Caco-2 (cell line): ENCODE results near the gene TSC22D4. TPM values are rescaled to one million over a fixed set of nuclear protein-coding genes. Genes with fewer than 3 reads are reported as not detected.

Source experiments
- BruUV-seq: library from RNA; stranded (reverse); fragments of 400-500 nt; replicated peaks from 2 replicates; lab custom pipeline; 2021; lab: Mats Ljungman, UMichigan
- CTCF ChIA-PET: fragments of 300-600 bp; sonication (Branson Sonifier 250); formaldehyde crosslinking; loops from one replicate; lab custom pipeline; 2022; ENCODE audit warnings: antibody characterized with exemption; lab: Charles Lee
- POLR2A ChIA-PET: fragments of 300-600 bp; sonication (Branson Sonifier 250); formaldehyde crosslinking; loops from one replicate; lab custom pipeline; 2022; ENCODE audit warnings: antibody characterized with exemption; lab: Charles Lee
- DNase-seq, 2 experiments: peaks; one replicate each; pipeline versions ENCODE4 v3.0.0 to v3.0.0-alpha.2; 2020 to 2022
- H3K27me3 ChIP-seq: replicated peaks from 2 replicates; pipeline ENCODE4 v1.6.0; 2011; ENCODE audit warnings: low read length; ENCODE audit not compliant: control insufficient read depth, insufficient read depth
- H3K36me3 ChIP-seq: 2 replicates; pipeline ENCODE4 v1.5.1; 2011; ENCODE audit warnings: low read length; ENCODE audit not compliant: control insufficient read depth, insufficient read depth
- H3K4me1 ChIP-seq: fragments of 250-450 bp; sonication (Bioruptor Pico); 2 replicates; pipeline ENCODE4 v1.5.1; 2020; ENCODE audit warnings: mild to moderate bottlenecking
- H3K4me3 ChIP-seq: 2 replicates; pipeline ENCODE4 v1.5.1; 2011; ENCODE audit warnings: low read depth, mild to moderate bottlenecking, control low read depth, low read length
- H3K9me3 ChIP-seq: fragments of 250-450 bp; sonication (Bioruptor Pico); 2 replicates; pipeline ENCODE4 v1.5.1; 2020; ENCODE audit warnings: mild to moderate bottlenecking, moderate library complexity
- H3K27ac Mint-ChIP-seq: one replicate; pipeline ENCODE4 v1.8.0; 2022; ENCODE audit warnings: mixed read lengths; ENCODE audit not compliant: unreplicated experiment
- H3K27me3 Mint-ChIP-seq: one replicate; pipeline ENCODE4 v1.8.0; 2022; ENCODE audit warnings: mixed read lengths; ENCODE audit not compliant: insufficient read depth, unreplicated experiment
- H3K36me3 Mint-ChIP-seq: one replicate; pipeline ENCODE4 v1.8.0; 2022; ENCODE audit warnings: mild to moderate bottlenecking, mixed read lengths; ENCODE audit not compliant: insufficient read depth, unreplicated experiment
- H3K4me1 Mint-ChIP-seq: one replicate; pipeline ENCODE4 v1.8.0; 2022; ENCODE audit warnings: low read depth, mixed read lengths; ENCODE audit not compliant: unreplicated experiment
- H3K4me3 Mint-ChIP-seq: one replicate; pipeline ENCODE4 v1.8.0; 2022; ENCODE audit warnings: mild to moderate bottlenecking, moderate library complexity, mixed read lengths; ENCODE audit not compliant: unreplicated experiment
- H3K9me3 Mint-ChIP-seq: one replicate; pipeline ENCODE4 v1.8.0; 2022; ENCODE audit warnings: mixed read lengths; ENCODE audit not compliant: unreplicated experiment
- intact Hi-C: fragments of 100-400 bp; cut with micrococcal nuclease; formaldehyde crosslinking; loops from one replicate; pipeline ENCODE4 v1.10.0; 2022; ENCODE audit not compliant: unreplicated experiment
- total RNA-seq: library from RNA; stranded (reverse); gene quantifications from 2 replicates; pipeline ENCODE4 v1.2.3, GENCODE V29; 2022
- TF ChIP-seq, protein P1 (sequence below), 2 experiments: fragments of 200-600 bp in 1 of 2; IDR thresholded peaks; 1 replicate in 1 of 2; 2 replicates in 1 of 2; pipeline versions ENCODE4 v1.5.1 to v1.8.0; 2011 to 2022; ENCODE audit warnings: antibody characterized with exemption in 1 of 2, control low read depth in 1 of 2, inconsistent platforms in 1 of 2, low read depth in 1 of 2, low read length in 1 of 2, mild to moderate bottlenecking in 1 of 2, moderate library complexity in 1 of 2; ENCODE audit not compliant: insufficient read depth in 1 of 2, severe bottlenecking in 1 of 2, unreplicated experiment in 1 of 2

Gene TSC22D4
- total RNA-seq, 1 experiment from 2014 or later: 27.2 TPM

DNA sequence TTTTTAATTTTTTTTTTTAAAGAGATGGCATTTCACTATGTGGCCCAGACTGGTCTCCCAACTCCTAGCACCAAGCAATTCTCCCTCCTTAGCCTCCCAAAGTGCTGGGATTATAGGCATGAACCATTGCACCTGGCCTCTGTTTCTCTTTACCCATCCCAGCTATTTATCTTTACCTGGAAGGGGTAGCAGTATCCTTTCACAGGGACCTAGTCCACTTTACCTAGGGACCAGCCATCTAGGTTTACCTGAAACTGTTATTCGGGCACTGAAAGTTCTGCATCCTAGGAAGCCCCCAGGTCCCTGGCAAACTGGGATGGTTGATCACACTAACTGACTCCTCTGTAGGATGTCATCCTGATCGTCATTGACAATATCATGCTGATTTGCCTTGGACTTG, 38.3 kb upstream of the TSC22D4 start:
- Mint-ChIP-seq H3K27ac (no peak overlapping the region), H3K4me1 (no peaks in the 10 kb centered on the region), H3K27me3 (no peaks in the 10 kb centered on the region), H3K9me3 (no peaks in the 10 kb centered on the region), H3K36me3 (no peaks in the 10 kb centered on the region), H3K4me3 (no peak overlapping the region)
- CTCF ChIA-PET: no interaction called here
- no TSS peak for BruUV-seq
- no peak overlapping the region for H3K4me3 ChIP-seq
- POLR2A ChIA-PET: no interaction called here
- DNase-seq: no peak
- H3K27me3 ChIP-seq: no peaks in the 10 kb centered on the region
- H3K9me3 ChIP-seq: no peaks in the 10 kb centered on the region
- peaks cover 6% of the 10 kb centered on the region for H3K4me1 ChIP-seq
- TF ChIP-seq, protein P1, sequence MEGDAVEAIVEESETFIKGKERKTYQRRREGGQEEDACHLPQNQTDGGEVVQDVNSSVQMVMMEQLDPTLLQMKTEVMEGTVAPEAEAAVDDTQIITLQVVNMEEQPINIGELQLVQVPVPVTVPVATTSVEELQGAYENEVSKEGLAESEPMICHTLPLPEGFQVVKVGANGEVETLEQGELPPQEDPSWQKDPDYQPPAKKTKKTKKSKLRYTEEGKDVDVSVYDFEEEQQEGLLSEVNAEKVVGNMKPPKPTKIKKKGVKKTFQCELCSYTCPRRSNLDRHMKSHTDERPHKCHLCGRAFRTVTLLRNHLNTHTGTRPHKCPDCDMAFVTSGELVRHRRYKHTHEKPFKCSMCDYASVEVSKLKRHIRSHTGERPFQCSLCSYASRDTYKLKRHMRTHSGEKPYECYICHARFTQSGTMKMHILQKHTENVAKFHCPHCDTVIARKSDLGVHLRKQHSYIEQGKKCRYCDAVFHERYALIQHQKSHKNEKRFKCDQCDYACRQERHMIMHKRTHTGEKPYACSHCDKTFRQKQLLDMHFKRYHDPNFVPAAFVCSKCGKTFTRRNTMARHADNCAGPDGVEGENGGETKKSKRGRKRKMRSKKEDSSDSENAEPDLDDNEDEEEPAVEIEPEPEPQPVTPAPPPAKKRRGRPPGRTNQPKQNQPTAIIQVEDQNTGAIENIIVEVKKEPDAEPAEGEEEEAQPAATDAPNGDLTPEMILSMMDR (IDR thresholded peaks at IDR 0.05; ENCODE audit: insufficient read depth in 1 of 2, low read depth in 1 of 2, low read length in 1 of 2, severe bottlenecking in 1 of 2, unreplicated experiment in 1 of 2): no peak
- intact Hi-C loops: no loop called here
- no peaks in the 10 kb centered on the region for H3K36me3 ChIP-seq

DNA sequence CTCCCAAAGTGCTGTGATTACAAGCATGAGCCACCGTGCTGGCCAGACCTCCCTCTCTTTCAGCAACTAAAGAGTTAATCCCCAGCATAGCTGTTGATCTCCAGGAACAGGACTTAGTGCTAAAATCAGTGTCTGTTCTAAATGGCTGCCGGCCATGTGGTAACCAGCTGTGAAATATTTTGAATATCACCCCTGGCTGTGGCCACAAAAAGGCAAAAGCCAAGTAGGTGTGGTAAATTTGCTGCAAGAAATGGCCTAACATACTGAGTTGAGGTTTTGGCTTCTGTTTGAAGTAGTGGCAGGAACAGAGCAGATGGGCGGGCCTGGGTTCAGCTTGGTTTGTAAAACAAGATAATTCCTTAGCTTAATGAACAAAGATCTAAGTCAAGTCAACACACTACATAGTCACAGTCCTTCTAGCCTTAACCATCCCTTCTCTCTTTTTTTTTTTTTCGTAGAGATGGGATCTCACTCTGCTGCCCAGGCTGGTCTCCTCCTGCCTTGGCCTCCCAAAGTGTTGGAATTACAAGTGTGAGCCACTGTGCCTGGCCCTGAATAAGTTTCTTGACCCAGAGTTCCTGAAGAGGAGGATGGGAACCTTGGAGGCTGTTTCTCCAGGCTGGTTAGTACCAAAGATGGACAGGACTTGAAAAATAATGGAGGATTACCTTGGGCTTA, 37.3 kb upstream of the TSC22D4 start:
- H3K27me3 ChIP-seq: no peaks in the 10 kb centered on the region
- DNase-seq: peak in 1 of 2 experiments; percentile 19
- intact Hi-C loops: no loop called here
- H3K4me1 Mint-ChIP-seq: no peaks in the 10 kb centered on the region
- no peaks in the 10 kb centered on the region for H3K36me3 ChIP-seq
- ChIA-PET POLR2A (no interaction called here), CTCF (no interaction called here)
- BruUV-seq: no TSS peak
- no peak overlapping the region for H3K4me3 Mint-ChIP-seq
- H3K9me3 Mint-ChIP-seq: no peaks in the 10 kb centered on the region
- peaks cover 6% of the 10 kb centered on the region for H3K4me1 ChIP-seq
- no peaks in the 10 kb centered on the region for H3K9me3 ChIP-seq
- no peak overlapping the region for H3K4me3 ChIP-seq
- TF ChIP-seq, protein P1 (IDR thresholded peaks at IDR 0.05; ENCODE audit: insufficient read depth in 1 of 2, low read depth in 1 of 2, low read length in 1 of 2, severe bottlenecking in 1 of 2, unreplicated experiment in 1 of 2): no peak
- peak overlapping the region; percentile 22 for H3K27ac Mint-ChIP-seq
- H3K36me3 Mint-ChIP-seq: no peaks in the 10 kb centered on the region
- no peaks in the 10 kb centered on the region for H3K27me3 Mint-ChIP-seq

DNA sequence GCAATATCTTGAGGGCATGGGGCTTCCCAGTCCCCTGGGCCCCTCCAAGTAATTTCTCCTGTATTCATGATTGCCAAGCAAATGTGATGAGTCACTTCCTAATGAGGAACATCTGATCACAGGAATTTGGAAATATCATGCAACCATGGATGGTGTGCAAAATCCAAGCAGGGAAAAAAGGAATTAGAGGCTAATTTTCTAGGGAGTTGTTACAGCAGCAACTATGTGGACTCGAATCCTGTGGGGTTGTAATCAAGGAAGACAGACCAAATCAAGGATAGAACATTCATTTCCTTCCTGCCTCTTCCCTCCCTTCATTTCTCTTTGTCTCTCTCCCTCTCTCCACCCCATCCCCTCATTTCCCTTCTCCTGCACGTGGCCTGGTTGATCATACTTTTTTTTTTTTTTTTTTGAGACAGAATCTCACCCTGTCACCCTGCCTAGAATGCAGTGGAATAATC, 36.1 kb upstream of the TSC22D4 start:
- no peaks in the 10 kb centered on the region for H3K36me3 Mint-ChIP-seq
- Histone ChIP-seq H3K4me1 (peaks cover 13% of the 10 kb centered on the region), H3K9me3 (no peaks in the 10 kb centered on the region), H3K4me3 (no peak overlapping the region), H3K36me3 (no peaks in the 10 kb centered on the region), H3K27me3 (no peaks in the 10 kb centered on the region)
- H3K4me3 Mint-ChIP-seq: no peak overlapping the region
- peaks cover 8% of the 10 kb centered on the region for H3K4me1 Mint-ChIP-seq
- CTCF ChIA-PET: no interaction called here
- H3K27ac Mint-ChIP-seq: no peak overlapping the region
- BruUV-seq: no TSS peak
- TF ChIP-seq, protein P1 (IDR thresholded peaks at IDR 0.05; ENCODE audit: insufficient read depth in 1 of 2, low read depth in 1 of 2, low read length in 1 of 2, severe bottlenecking in 1 of 2, unreplicated experiment in 1 of 2): no peak
- intact Hi-C loops: no loop called here
- H3K9me3 Mint-ChIP-seq: no peaks in the 10 kb centered on the region
- H3K27me3 Mint-ChIP-seq: no peaks in the 10 kb centered on the region
- POLR2A ChIA-PET: no interaction called here
- DNase-seq: no peak
